Left kidney (tissue), 2 donors: Measurements from ENCODE around the gene BLZF1. TPM values are rescaled to one million over a fixed set of nuclear protein-coding genes. Genes with fewer than 3 reads are reported as not detected.
A peak's percentile ranks its signal among the peaks of the same experiment; 100 is the strongest.
"Not testable (repeated sequence)": the region's sequence is repeated elsewhere in the genome, so short reads cannot be mapped to it uniquely, and the experiment has no call there.

Experiments
- DNase-seq: peaks from one replicate; pipeline ENCODE4 v3.0.0-alpha.2; 2013
- polyA plus RNA-seq: library from polyadenylated mRNA; unstranded; fragments of 120-200 nt; gene quantifications from one replicate; pipeline ENCODE4 v1.2.1, GENCODE V29; 2013; ENCODE audit not compliant: insufficient read length

Gene BLZF1
- polyA plus RNA-seq, 1 donor, result 32.2 TPM

- DNase-seq, result no peak
These were observed 20.2 kb upstream of the BLZF1 start for GRCh38 chr1:169347688-169348382.

- peak; percentile 60 for DNase-seq
These were observed 19.5 kb upstream of the BLZF1 start for GRCh38 chr1:169348383-169349036.

GRCh38 chr1:169360415-169360814, 7.6 kb upstream of the BLZF1 start:
- no peak for DNase-seq

GRCh38 chr1:169361281-169361680, 6.7 kb upstream of the BLZF1 start:
- no peak for DNase-seq

GRCh38 chr1:169363046-169363730, 4.8 kb upstream of the BLZF1 start:
- DNase-seq, result no peak

- no peak for DNase-seq
These were observed 3.0 kb upstream of the BLZF1 start for GRCh38 chr1:169364948-169365347.

GRCh38 chr1:169367096-169367685, 804 bp upstream of the BLZF1 start:
- no peak for DNase-seq

GRCh38 chr1:169368406-169368769, 393 bp downstream of the BLZF1 start:
- DNase-seq, result no peak

- DNase-seq, result no peak
These were observed 3.4 kb downstream of the BLZF1 start for GRCh38 chr1:169371404-169371803.

GRCh38 chr1:169381162-169381561, 13.2 kb downstream of the BLZF1 start:
- no peak for DNase-seq

GRCh38 chr1:169383449-169383848, 15.5 kb downstream of the BLZF1 start:
- no peak for DNase-seq

GRCh38 chr1:169387399-169387798, 19.4 kb downstream of the BLZF1 start:
- no peak for DNase-seq

GRCh38 chr1:169390303-169390702, 22.3 kb downstream of the BLZF1 start:
- DNase-seq, result no peak

- DNase-seq, result no peak
These were observed 24.4 kb downstream of the BLZF1 start for GRCh38 chr1:169392406-169392805.

- no peak for DNase-seq
These were observed 28.0 kb downstream of the BLZF1 start for GRCh38 chr1:169395955-169396354.

GRCh38 chr1:169402578-169402977, 34.6 kb downstream of the BLZF1 start:
- DNase-seq, result not testable (repeated sequence)

GRCh38 chr1:169408340-169408739, 40.3 kb downstream of the BLZF1 start:
- DNase-seq, result not testable (repeated sequence)

GRCh38 chr1:169414952-169415351, 47.0 kb downstream of the BLZF1 start:
- no peak for DNase-seq

GRCh38 chr1:169421309-169421708, 53.3 kb downstream of the BLZF1 start:
- no peak for DNase-seq

GRCh38 chr1:169426174-169426705, 58.2 kb downstream of the BLZF1 start:
- no peak for DNase-seq

GRCh38 chr1:169427081-169427641, 59.2 kb downstream of the BLZF1 start, which contains the start of gene CCDC181:
CCDC181 (minus strand) TSS chr1:169427474; CDS start chr1:169424927, 2,547 bp downstream.
- peak; percentile 78 for DNase-seq
